ENCODE results near the gene PCYT1B. TPM values are rescaled to one million over a fixed set of nuclear protein-coding genes. Genes with fewer than 3 reads are reported as not detected.

PCYT1B gene
- total RNA-seq, 2 donors from 2014 or later: not detected

DNA sequence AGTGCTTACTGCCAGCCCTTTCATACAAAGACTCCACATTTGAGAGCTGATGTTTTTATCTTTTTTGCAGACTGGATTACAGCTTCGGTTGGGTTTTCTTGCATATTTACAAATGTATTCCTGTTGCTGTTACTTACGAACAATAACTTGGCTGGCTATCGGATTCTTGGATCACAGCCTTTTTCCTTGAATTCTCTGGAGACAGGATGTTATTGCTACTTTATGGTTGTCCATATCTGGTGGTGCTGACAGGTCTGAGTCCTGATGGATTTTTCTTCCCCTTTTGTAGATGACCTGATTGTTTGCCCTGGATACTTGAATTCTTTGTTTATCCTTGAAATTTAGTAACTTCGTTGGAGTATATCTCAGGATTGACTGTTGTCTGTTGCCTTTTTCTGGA, 104.4 kb downstream of the PCYT1B start:
- Mint-ChIP-seq H3K27me3 (no peaks in the 10 kb centered on the region), H3K9me3 (no peaks in the 10 kb centered on the region), H3K36me3 (peaks cover 17% of the 10 kb centered on the region), H3K27ac (no peak overlapping the region), H3K4me3 (no peak overlapping the region), H3K4me1 (ENCODE audit: low read depth in 2 of 2) (no peaks in the 10 kb centered on the region)
- no peak for DNase-seq (ENCODE audit: low spot score)
- ATAC-seq: no peak

DNA sequence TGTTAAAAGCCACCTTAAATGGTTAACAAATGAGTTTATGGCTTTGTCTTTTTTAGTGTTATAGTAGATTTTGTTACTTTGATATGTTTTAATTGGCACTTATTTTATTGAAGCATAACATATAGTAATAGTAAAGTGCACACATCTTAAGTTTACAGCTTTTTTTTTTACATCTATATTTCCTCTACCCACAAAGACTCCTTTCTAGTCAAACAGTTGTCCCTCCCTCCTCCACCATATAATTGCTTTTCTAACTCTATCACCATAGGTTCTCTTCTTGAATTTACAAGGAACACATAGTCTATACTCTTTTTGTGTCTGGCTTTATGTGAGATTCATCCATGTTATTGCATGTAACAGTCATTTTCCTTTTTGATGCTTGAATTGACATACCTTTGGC, 110.6 kb downstream of the PCYT1B start:
- ATAC-seq: no peak
- Mint-ChIP-seq H3K4me1 (ENCODE audit: low read depth in 2 of 2) (peaks cover 0 to 2% of the 10 kb centered on the region in 2 donors), H3K4me3 (no peak overlapping the region), H3K36me3 (peaks cover 19% of the 10 kb centered on the region), H3K27ac (no peak overlapping the region), H3K9me3 (no peaks in the 10 kb centered on the region), H3K27me3 (no peaks in the 10 kb centered on the region)
- no peak for DNase-seq (ENCODE audit: low spot score)

DNA sequence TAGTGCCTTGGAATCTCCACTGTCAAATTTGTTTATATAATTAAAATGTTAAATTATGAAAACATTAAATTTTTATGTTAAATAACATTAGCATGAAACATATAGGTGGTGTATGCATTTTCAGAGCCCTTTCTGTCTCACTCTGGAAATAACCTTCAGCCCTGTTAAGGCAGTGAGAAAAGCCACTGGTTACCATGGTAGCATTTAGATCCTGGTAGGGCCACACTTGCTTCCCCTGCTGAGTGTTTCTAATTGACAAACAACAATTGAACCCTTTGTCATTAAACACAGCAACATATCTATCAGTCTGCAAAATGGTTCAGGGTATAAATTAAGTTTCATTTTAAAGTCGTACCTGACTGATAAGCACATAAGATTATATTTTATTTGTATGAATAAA, 118.5 kb downstream of the PCYT1B start:
- ATAC-seq: no peak
- no peak for DNase-seq (ENCODE audit: low spot score)
- Mint-ChIP-seq H3K27ac (no peak overlapping the region), H3K9me3 (no peaks in the 10 kb centered on the region), H3K27me3 (no peaks in the 10 kb centered on the region), H3K4me3 (no peak overlapping the region), H3K4me1 (ENCODE audit: low read depth in 2 of 2) (no peaks in the 10 kb centered on the region), H3K36me3 (no peaks in the 10 kb centered on the region)

DNA sequence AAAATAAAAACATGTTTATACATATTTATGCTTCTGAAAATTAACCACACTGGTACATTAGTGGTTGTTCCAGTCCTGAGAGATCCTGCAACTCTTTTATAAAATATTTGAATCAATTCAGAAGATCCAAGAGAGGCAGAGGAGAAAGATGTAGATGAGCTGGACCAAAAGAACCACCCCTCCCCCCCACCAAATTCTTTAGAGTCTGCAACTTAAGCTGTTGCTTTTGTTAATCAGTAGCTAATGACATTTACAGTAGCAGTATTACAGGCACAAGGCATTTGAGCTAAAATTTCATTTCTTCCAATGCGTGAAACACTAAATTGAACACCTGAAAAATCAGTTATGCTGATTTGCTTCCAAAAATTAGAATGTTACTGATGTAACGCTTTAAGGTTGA, 120.5 kb downstream of the PCYT1B start:
- H3K9me3 Mint-ChIP-seq: no peaks in the 10 kb centered on the region
- DNase-seq (ENCODE audit: low spot score): no peak
- no peaks in the 10 kb centered on the region for H3K36me3 Mint-ChIP-seq
- no peak overlapping the region for H3K4me3 Mint-ChIP-seq
- ATAC-seq: no peak
- H3K4me1 Mint-ChIP-seq (ENCODE audit: low read depth in 2 of 2): no peaks in the 10 kb centered on the region
- no peaks in the 10 kb centered on the region for H3K27me3 Mint-ChIP-seq
- H3K27ac Mint-ChIP-seq: no peak overlapping the region

- H3K36me3 Mint-ChIP-seq: no peaks in the 10 kb centered on the region
- H3K9me3 Mint-ChIP-seq: no peaks in the 10 kb centered on the region
- no peak overlapping the region for H3K4me3 Mint-ChIP-seq
- DNase-seq (ENCODE audit: low spot score) (no peak), ATAC-seq (no peak)
- H3K27me3 Mint-ChIP-seq: no peaks in the 10 kb centered on the region
- H3K27ac Mint-ChIP-seq: no peak overlapping the region
- no peaks in the 10 kb centered on the region for H3K4me1 Mint-ChIP-seq (ENCODE audit: low read depth in 2 of 2)
These were observed 121.7 kb downstream of the PCYT1B start for GRCh38 chrX:24525455-24525854.

GRCh38 chrX:24520472-24520871, 126.7 kb downstream of the PCYT1B start:
- H3K4me1 Mint-ChIP-seq (ENCODE audit: low read depth in 2 of 2): peaks cover 0 to under 1% of the 10 kb centered on the region in 2 donors
- H3K9me3 Mint-ChIP-seq: no peaks in the 10 kb centered on the region
- H3K27me3 Mint-ChIP-seq: no peaks in the 10 kb centered on the region
- no peak overlapping the region for H3K27ac Mint-ChIP-seq
- peaks cover under 1% of the 10 kb centered on the region for H3K36me3 Mint-ChIP-seq
- ATAC-seq: no peak
- no peak overlapping the region for H3K4me3 Mint-ChIP-seq
- no peak for DNase-seq (ENCODE audit: low spot score)

DNA sequence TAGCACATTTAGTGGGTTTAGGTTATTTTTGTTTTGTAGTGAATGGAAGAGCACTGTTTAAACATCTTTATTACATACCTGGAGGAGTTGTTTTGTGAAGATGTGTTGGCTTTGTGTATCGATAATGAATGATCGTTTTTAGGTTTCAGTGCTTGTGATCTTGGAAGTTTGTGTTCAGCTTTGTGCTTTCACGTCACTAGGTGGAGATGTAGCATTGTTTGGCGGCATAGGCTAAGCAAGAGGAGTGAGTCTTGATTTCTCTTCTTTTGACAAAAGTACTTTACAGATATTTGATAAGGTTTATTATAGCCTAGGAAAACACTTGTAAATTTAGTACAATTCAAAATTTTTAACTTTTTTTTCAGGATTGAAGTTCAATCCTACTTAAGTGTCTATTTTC, 131.7 kb downstream of the PCYT1B start:
- Mint-ChIP-seq H3K36me3 (peaks cover 10% of the 10 kb centered on the region), H3K9me3 (no peaks in the 10 kb centered on the region), H3K4me3 (no peak overlapping the region), H3K27me3 (peaks cover 0 to 3% of the 10 kb centered on the region in 2 donors), H3K4me1 (ENCODE audit: low read depth in 2 of 2) (peaks cover 14 to 17% of the 10 kb centered on the region in 2 donors), H3K27ac (peak overlapping the region; percentile 3 to 45)
- DNase-seq (ENCODE audit: low spot score) (no peak), ATAC-seq (no peak)

GRCh38 chrX:24513416-24513815, 133.7 kb downstream of the PCYT1B start:
- H3K27ac Mint-ChIP-seq: peak overlapping the region; percentile 82 to 86
- peaks cover 0 to 9% of the 10 kb centered on the region in 2 donors for H3K27me3 Mint-ChIP-seq
- DNase-seq (ENCODE audit: low spot score): no peak
- peak overlapping the region; percentile 32 for H3K4me3 Mint-ChIP-seq
- H3K4me1 Mint-ChIP-seq (ENCODE audit: low read depth in 2 of 2): peaks cover 20 to 25% of the 10 kb centered on the region in 2 donors
- H3K9me3 Mint-ChIP-seq: no peaks in the 10 kb centered on the region
- peaks cover 18% of the 10 kb centered on the region for H3K36me3 Mint-ChIP-seq
- ATAC-seq: peak; percentile 79 to 90

GRCh38 chrX:24508375-24508774, 138.8 kb downstream of the PCYT1B start:
- Mint-ChIP-seq H3K27me3 (peaks cover 0 to 11% of the 10 kb centered on the region in 2 donors), H3K4me3 (no peak overlapping the region), H3K9me3 (no peaks in the 10 kb centered on the region), H3K27ac (no peak overlapping the region), H3K36me3 (peaks cover 33% of the 10 kb centered on the region), H3K4me1 (ENCODE audit: low read depth in 2 of 2) (peaks cover 27 to 30% of the 10 kb centered on the region in 2 donors)
- no peak for DNase-seq (ENCODE audit: low spot score)
- peak in 1 of 2 donors; percentile 60 for ATAC-seq

Other genes with a start within 250 kb of the PCYT1B start
- 10 to 100 TPM; 21.8 to 37.6 TPM for gene PDK3, start 182.1 kb downstream of the PCYT1B start, total RNA-seq
- gene POLA1, start 46.6 kb upstream of the PCYT1B start, total RNA-seq: 10 to 100 TPM; 23.2 to 54.3 TPM

Data from natural killer cell treated with Interleukin-12 subunit alpha and Interleukin-12 subunit beta and Interleukin-15 and Interleukin-18, amount 100 ng/mL, for 72 hours (primary cell).